KMS-11 (cell line): ENCODE measurements around the gene CYB561A3.

Source experiments
- H2AFZ ChIP-seq: fragments of 200-600 bp; sonication (generic); 2 replicates; pipeline ENCODE4 v1.6.1; 2016; ENCODE audit warnings: antibody characterized with exemption, mixed run types, low read depth
- H3K27ac ChIP-seq: fragments of 200-600 bp; sonication (generic); 2 replicates; pipeline ENCODE4 v1.6.1; 2016; ENCODE audit warnings: mild to moderate bottlenecking, mixed run types
- H3K27me3 ChIP-seq: fragments of 200-600 bp; sonication (generic); 2 replicates; pipeline ENCODE4 v1.6.1; 2017; ENCODE audit warnings: mild to moderate bottlenecking, low read depth, mixed run types, moderate library complexity; ENCODE audit not compliant: insufficient read depth
- H3K36me3 ChIP-seq: fragments of 200-600 bp; sonication (generic); 2 replicates; pipeline ENCODE4 v1.6.1; 2017; ENCODE audit warnings: mild to moderate bottlenecking, mixed run types; ENCODE audit not compliant: insufficient read depth
- H3K4me1 ChIP-seq: fragments of 200-600 bp; sonication (generic); 2 replicates; pipeline ENCODE4 v1.6.1; 2016; ENCODE audit warnings: mild to moderate bottlenecking, low read depth, mixed run types; ENCODE audit not compliant: poor library complexity, severe bottlenecking
- H3K4me2 ChIP-seq: fragments of 200-600 bp; sonication (generic); 2 replicates; pipeline ENCODE4 v1.7.0; 2016; ENCODE audit warnings: mild to moderate bottlenecking, mixed run types
- H3K4me3 ChIP-seq: fragments of 200-600 bp; sonication (generic); IDR thresholded peaks from 2 replicates; pipeline ENCODE4 v1.6.1; 2017; ENCODE audit warnings: low read depth, low read length, mixed read lengths; ENCODE audit not compliant: insufficient read depth
- H3K79me2 ChIP-seq: fragments of 200-600 bp; sonication (generic); 2 replicates; pipeline ENCODE4 v1.6.1; 2016; ENCODE audit warnings: low read depth, mixed run types; ENCODE audit not compliant: insufficient read depth
- H3K9ac ChIP-seq: fragments of 200-600 bp; sonication (generic); 2 replicates; pipeline ENCODE4 v1.6.1; 2016; ENCODE audit warnings: mild to moderate bottlenecking, mixed run types
- H4K20me1 ChIP-seq: fragments of 200-600 bp; sonication (generic); 2 replicates; pipeline ENCODE4 v1.6.1; 2016; ENCODE audit warnings: mild to moderate bottlenecking, mixed run types; ENCODE audit not compliant: insufficient read depth
- CTCF ChIP-seq: fragments of 200-600 bp; sonication (generic); conservative IDR thresholded peaks from 2 replicates; pipeline ENCODE4 v1.6.1; 2017; ENCODE audit warnings: low read depth, mild to moderate bottlenecking, antibody characterized with exemption, low read length, moderate library complexity, mixed read lengths

CYB561A3 gene

DNA sequence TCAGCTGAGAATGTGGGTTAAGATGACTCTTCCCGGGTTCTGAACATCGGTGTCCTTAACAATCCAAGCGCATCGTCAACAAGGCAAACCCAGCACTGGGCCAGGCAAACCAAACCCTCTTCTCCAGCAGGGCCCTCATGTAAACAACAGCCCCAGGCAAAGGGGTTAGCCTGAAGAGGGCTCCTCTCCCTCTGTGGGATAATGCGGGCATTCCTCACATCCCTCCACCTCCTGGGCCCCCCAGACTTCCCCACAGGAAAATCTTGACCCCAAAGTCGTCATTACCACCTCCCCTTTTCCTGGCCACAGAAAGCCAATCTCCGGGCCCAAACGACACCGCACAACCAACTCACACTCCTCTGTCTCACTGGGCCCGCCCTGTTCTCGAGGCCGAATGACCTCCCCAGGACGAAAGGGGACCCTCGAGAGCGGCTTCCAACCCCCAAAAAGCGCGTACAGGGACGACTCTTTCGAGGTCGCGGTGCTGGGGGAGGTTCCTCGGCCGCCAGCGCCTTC lies 29.3 kb downstream of the CYB561A3 start:
- peak overlapping the region; percentile 92 for H3K9ac ChIP-seq
- H4K20me1 ChIP-seq = no peaks in the 10 kb centered on the region
- H3K27me3 ChIP-seq = no peaks in the 10 kb centered on the region
- H3K4me2 ChIP-seq = peak overlapping the region; percentile 82
- TF ChIP-seq CTCF = no peak
- peaks cover 59% of the 10 kb centered on the region for H3K4me1 ChIP-seq
- peaks cover 64% of the 10 kb centered on the region for H3K79me2 ChIP-seq
- H3K27ac ChIP-seq = peak overlapping the region; percentile 81
- H3K4me3 ChIP-seq = no peak overlapping the region
- H2AFZ ChIP-seq = peak overlapping the region; percentile 79
- peaks cover 5% of the 10 kb centered on the region; the same call in 1 of the 2 replicates for H3K36me3 ChIP-seq

DNA sequence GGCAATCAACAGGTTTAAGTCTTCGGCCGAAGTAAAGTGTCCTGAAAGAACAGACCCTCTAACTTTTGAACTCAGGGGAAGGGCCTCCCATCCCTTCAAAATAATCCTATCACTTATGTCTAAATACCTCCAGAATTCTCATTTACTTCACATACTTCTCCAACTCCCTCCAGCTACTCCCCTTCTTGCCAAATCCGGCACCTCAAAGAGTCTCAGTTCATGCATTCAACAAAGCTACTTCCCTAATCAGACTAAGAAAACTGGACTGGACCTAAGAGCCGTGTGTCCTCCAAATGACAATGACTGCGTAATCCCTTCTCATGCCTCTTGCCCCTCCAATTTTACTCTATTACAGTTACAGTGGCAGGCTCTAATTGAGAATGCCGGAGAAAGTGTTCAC lies 30.0 kb downstream of the CYB561A3 start:
- Histone ChIP-seq H4K20me1 (no peaks in the 10 kb centered on the region), H3K79me2 (peaks cover 71% of the 10 kb centered on the region), H3K4me3 (no peak overlapping the region), H3K4me1 (peaks cover 56% of the 10 kb centered on the region), H3K36me3 (peaks cover 5% of the 10 kb centered on the region; the same call in 1 of the 2 replicates), H3K27ac (no peak overlapping the region), H3K27me3 (no peaks in the 10 kb centered on the region), H3K4me2 (peak overlapping the region; percentile 82), H3K9ac (peak overlapping the region; percentile 92; the same call in 1 of the 2 replicates), H2AFZ (no peak overlapping the region)
- TF ChIP-seq CTCF = no peak

GRCh38 chr11:61329871-61330270 lies 31.8 kb downstream of the CYB561A3 start:
- H3K4me1 ChIP-seq = peaks cover 38% of the 10 kb centered on the region
- H4K20me1 ChIP-seq = no peaks in the 10 kb centered on the region
- peaks cover 78% of the 10 kb centered on the region for H3K79me2 ChIP-seq
- peaks cover 11% of the 10 kb centered on the region; the same call in 1 of the 2 replicates for H3K36me3 ChIP-seq
- H3K9ac ChIP-seq = no peak overlapping the region
- H2AFZ ChIP-seq = no peak overlapping the region
- H3K4me2 ChIP-seq = no peak overlapping the region
- no peaks in the 10 kb centered on the region for H3K27me3 ChIP-seq
- TF ChIP-seq CTCF = no peak
- no peak overlapping the region for H3K4me3 ChIP-seq
- no peak overlapping the region for H3K27ac ChIP-seq

GRCh38 chr11:61328351-61328750 lies 33.3 kb downstream of the CYB561A3 start:
- no peak for TF ChIP-seq CTCF
- H3K36me3 ChIP-seq = peaks cover 16% of the 10 kb centered on the region; the same call in 1 of the 2 replicates
- H3K79me2 ChIP-seq = peaks cover 71% of the 10 kb centered on the region
- H4K20me1 ChIP-seq = no peaks in the 10 kb centered on the region
- no peak overlapping the region for H3K9ac ChIP-seq
- H3K4me3 ChIP-seq = no peak overlapping the region
- H3K27ac ChIP-seq = no peak overlapping the region
- peaks cover 26% of the 10 kb centered on the region for H3K4me1 ChIP-seq
- no peak overlapping the region for H2AFZ ChIP-seq
- no peak overlapping the region for H3K4me2 ChIP-seq
- H3K27me3 ChIP-seq = no peaks in the 10 kb centered on the region
